ENCODE measurements around the gene ADO.

The ADO gene

DNA sequence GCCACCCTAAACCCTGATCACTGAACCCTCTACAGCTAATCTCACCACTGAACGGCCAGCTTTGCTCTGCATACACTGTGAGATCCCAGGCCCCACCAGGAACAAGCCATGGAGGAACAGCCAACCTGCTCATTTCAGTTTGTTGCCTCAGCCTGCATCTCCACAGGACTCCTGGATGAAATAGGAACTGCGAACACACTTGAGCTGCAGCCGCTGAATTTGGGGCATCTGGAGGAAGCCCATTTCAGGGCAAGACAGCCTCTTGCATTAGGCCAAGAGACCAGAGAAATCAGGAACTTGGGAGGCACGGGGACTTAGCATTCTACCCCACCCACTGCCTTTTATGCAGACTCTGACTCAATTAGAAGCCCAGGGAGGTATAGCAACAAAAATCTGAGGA is 26.2 kb downstream of the ADO start:
- TF ChIP-seq, protein P1, sequence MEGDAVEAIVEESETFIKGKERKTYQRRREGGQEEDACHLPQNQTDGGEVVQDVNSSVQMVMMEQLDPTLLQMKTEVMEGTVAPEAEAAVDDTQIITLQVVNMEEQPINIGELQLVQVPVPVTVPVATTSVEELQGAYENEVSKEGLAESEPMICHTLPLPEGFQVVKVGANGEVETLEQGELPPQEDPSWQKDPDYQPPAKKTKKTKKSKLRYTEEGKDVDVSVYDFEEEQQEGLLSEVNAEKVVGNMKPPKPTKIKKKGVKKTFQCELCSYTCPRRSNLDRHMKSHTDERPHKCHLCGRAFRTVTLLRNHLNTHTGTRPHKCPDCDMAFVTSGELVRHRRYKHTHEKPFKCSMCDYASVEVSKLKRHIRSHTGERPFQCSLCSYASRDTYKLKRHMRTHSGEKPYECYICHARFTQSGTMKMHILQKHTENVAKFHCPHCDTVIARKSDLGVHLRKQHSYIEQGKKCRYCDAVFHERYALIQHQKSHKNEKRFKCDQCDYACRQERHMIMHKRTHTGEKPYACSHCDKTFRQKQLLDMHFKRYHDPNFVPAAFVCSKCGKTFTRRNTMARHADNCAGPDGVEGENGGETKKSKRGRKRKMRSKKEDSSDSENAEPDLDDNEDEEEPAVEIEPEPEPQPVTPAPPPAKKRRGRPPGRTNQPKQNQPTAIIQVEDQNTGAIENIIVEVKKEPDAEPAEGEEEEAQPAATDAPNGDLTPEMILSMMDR (IDR thresholded peaks at IDR 0.05; ENCODE audit: low read depth, low read length) = no peak
- H3K27me3 ChIP-seq = no peaks in the 10 kb centered on the region

DNA sequence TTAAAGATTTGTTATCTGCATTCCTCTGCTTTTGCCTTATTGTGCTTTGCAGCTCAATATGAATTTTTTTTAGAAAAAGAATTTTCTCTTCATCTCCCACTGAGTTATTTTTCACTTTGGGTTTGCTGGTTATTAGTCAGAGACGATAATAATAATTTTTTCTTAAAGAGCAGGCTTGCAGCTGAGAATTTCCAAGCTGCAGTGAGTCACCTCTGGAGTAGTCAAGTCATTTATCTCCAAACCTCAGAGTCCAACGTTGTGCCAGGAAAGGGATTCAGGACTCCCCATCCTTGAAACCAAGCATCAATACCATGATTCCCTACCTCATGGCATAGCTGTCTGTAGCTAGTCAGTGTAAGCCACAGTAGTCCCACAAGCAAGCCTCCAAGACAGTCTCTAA is 26.8 kb downstream of the ADO start:
- Histone ChIP-seq H3K4me3 (ENCODE audit: low read depth, low read length) (no peak overlapping the region), H3K9me3 (no peaks in the 10 kb centered on the region), H3K4me1 (no peaks in the 10 kb centered on the region), H3K27me3 (no peaks in the 10 kb centered on the region), H3K36me3 (no peaks in the 10 kb centered on the region)
- TF ChIP-seq, protein P1 (IDR thresholded peaks at IDR 0.05; ENCODE audit: low read depth, low read length) = no peak
- no peak for DNase-seq

More for the DNA sequence above, 26.2 kb downstream of the ADO start:
- Histone ChIP-seq H3K9me3 (no peaks in the 10 kb centered on the region), H3K36me3 (no peaks in the 10 kb centered on the region), H3K4me3 (ENCODE audit: low read depth, low read length) (no peak overlapping the region), H3K4me1 (no peaks in the 10 kb centered on the region)
- DNase-seq = no peak

DNA sequence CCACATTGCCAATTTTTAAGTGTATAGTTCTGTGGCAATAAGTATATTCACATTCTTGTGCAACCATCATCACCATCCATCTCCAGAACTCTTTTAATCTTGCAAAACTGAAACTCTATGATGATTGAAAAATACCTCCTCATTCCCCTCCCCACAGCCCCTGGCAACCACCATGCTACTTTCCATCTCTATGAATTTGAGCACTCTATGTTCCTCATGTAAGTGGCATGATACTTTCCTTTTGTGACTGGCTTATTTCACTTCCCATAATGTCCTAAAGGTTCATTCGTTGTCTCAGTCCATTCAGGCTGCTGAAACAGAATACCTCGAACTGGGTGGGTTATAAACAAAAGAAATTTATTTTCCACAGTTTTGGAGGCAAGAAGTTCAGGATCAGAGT is 35.1 kb downstream of the ADO start:
- DNase-seq = no peak
- Histone ChIP-seq H3K9me3 (no peaks in the 10 kb centered on the region), H3K4me3 (ENCODE audit: low read depth, low read length) (no peak overlapping the region), H3K27me3 (no peaks in the 10 kb centered on the region), H3K4me1 (no peaks in the 10 kb centered on the region), H3K36me3 (no peaks in the 10 kb centered on the region)
- TF ChIP-seq, protein P1 (IDR thresholded peaks at IDR 0.05; ENCODE audit: low read depth, low read length) = no peak

DNA sequence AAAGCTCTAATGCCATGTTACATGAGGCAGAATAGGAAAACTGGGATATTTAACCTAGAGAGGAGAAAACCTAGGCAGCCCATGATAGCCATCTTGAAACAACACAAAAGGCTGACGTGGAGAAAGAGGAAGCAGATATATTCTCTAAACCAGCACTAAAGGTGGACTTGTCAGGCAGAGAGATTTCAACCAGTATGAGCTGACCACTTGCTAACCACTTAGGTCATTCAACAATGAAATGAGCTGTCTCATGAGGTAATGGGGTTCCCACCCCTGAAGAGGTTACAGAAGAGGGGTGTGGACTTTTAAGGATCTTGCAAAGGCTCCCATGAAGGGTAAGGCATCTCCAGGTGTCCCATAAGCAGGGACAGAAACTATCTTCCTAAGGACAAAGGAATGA is 38.5 kb downstream of the ADO start:
- Histone ChIP-seq H3K27me3 (no peaks in the 10 kb centered on the region), H3K4me1 (no peaks in the 10 kb centered on the region), H3K9me3 (no peaks in the 10 kb centered on the region), H3K4me3 (ENCODE audit: low read depth, low read length) (no peak overlapping the region), H3K36me3 (no peaks in the 10 kb centered on the region)
- TF ChIP-seq, protein P1 (IDR thresholded peaks at IDR 0.05; ENCODE audit: low read depth, low read length) = no peak
- no peak for DNase-seq

DNA sequence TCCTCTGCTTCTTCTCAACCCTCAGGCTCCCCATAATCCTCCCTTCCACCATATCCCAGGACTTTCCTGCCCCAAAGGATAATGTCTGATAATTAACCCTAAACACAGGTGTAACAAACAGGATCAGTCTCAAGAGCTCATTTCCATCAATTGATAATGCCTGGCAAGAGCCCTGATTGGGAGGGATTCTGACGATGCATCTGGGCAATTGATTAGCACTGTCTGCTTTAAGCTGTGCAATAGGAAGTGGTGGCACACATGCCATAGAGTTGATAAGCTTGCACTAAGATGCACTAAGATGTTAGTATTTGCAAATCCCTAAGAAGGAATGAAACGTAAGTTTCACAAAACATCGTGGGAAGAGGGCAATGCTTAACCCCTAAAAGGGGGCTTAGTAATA is 39.1 kb downstream of the ADO start:
- TF ChIP-seq, protein P1 (IDR thresholded peaks at IDR 0.05; ENCODE audit: low read depth, low read length) = no peak
- no peak overlapping the region for H3K4me3 ChIP-seq (ENCODE audit: low read depth, low read length)
- H3K4me1 ChIP-seq = no peaks in the 10 kb centered on the region
- no peaks in the 10 kb centered on the region for H3K9me3 ChIP-seq
- DNase-seq = no peak
- H3K36me3 ChIP-seq = no peaks in the 10 kb centered on the region
- H3K27me3 ChIP-seq = no peaks in the 10 kb centered on the region

DNA sequence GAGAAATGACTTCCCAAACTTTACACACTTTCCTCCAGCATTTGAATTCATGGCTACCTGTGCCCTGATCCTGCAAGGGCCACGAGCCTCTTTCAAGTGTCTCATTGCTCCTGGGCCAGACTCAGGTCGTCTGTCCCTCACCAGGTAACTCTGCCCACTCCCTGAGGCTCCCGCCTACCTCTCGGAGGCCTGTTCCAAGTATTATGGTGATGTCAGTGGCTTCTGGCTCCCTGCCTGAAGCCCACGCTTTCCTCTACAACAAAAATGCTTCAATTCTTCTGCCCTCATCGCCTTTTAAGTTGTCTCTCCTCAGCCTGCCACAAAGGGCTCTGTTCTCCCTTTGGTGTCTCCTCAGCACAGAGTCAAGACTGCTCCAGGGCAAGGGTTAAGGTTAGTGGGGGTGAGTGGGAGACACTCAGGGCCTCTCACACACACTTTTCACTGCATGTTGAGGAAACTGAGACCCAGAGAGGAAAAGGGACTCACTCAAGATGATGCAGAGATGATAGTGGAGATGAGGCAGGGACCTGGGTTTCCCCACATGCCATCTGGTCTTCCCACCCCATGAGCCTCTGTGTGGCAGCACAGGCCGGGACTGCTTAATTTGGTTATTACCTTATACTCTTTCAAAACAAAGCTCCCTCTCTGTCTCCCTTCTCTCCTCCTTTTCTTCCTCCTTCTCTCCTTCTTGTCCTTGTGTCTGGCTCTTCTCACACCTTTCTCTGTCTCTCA is 39.9 kb downstream of the ADO start:
- Histone ChIP-seq H3K4me3 (ENCODE audit: low read depth, low read length) (no peak overlapping the region), H3K36me3 (no peaks in the 10 kb centered on the region), H3K4me1 (no peaks in the 10 kb centered on the region), H3K9me3 (no peaks in the 10 kb centered on the region), H3K27me3 (no peaks in the 10 kb centered on the region)
- TF ChIP-seq, protein P1 (IDR thresholded peaks at IDR 0.05; ENCODE audit: low read depth, low read length) = no peak
- no peak for DNase-seq

Measured in BE2C (cell line).